ENCODE measurements around the gene MUC6. TPM values are rescaled to one million over a fixed set of nuclear protein-coding genes. Genes with fewer than 3 reads are reported as not detected.

The MUC6 gene
- polyA plus RNA-seq, 10 donors: 0.08 to 0.46 (median 0.34) TPM

GRCh38 chr11:1052133-1053011, 15.9 kb upstream of the MUC6 start:
- DNase-seq: no peak

DNA sequence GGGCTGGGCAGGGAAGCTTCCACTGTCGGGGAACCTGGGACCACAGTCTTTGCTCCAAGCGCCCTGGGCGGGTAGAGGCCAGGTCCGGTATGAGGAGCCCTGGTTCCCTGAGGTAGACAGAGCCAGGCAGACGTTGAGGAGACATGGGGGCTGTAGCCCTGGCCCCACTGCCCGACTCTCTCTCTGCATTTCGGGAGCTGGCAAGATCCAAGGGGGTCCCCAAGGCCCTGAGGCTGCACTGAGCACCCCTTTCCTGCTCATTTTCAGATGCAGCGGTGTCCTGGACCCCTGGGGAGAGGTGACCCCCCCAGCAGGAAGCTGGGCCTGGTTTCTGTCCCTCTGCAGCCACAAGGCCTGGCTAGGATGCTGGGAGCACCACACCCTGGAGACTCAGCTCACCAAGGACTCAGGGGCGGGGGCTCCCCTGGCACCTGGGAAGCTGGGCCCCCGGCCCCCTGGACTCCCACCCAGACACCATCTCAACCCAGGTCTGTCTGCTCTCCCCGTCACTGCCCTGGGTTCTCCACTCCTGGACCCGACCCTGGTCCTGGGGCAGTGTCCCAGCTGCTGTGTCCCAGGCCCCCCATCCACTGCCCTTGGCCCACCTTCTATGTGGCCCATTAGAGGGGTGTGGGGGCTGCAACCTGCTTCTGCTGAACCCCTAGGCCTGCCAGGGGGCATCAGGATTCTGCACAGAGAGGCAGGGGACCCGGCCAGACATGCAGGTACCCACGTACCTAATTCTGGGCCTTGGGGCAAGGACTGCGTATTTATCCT, 15.0 kb upstream of the MUC6 start:
- no peak for DNase-seq

DNA sequence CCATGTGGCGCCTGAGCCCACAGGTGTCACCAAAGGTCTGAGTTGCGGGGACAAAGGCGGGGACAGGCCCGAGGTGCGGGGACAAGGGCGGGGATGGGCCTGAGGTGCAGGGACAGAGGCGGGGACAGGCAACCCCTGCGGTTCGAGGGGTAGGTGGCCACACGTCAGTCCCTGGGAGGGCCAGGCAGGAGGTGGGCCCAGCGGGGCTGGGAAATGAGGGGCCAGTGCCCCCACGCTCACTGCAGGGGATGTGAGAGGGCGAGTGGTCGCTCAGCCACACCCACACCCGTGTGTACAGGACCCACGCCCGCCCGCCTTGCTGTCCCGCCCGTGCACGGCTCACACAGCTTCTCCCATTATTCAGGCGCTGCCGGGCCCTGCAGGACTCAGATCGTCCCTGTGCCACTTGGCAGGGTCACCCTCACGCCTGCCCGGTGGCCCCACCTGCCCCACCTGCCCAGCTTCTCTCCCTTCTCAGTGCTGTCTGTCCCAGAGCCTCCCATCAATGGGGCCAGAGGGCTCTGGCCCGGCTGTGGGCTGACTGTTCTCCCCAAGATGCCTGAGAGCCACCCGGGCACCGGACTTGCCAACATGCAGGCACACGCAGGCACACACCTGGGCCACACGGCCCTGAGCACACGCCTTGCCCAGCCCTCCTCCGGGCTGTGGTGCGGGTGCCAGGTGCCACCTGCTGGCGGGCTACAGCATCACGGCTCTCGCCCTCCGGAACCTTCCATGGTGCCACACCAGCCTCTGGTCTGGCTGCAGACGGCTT, 14.2 kb upstream of the MUC6 start:
- peak; percentile 25 to 70 (median 60) for DNase-seq

DNA sequence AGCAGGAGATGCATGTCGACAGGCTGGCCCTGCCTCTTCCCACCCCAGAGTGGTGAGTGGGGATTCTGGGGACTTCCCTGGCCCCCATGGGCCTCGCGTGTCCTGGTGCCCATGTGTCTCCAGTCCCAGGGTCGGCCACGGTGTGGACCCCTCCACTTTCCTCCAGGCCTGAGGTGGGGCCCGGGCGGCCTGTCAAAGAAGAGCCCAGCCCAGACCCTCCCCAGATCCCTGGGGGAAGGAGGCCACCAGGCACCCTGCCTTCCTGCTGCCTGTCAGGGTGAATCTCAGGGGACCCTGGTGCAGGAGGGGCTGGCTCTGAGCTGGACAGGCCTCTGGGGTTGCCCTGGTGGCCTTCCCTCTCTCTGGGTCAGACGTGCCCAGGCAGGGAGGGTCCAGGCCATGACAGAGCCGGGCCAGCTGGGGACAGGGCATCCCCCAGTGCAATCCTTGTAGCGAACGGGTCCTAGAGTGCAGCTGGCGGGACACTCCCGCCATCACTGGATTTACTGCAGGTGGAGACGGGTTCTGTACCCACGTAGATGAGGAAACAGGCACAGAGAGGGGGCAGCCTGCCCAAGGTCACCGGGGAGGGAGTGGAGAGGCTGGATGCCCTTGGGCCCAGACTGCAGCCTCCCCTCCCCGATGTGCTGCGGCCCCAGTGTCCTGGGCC, 13.5 kb upstream of the MUC6 start:
- DNase-seq: no peak

- peak in 1 of 3 donors; percentile 7 for DNase-seq
Observed at GRCh38 chr11:1049431-1049891, 12.9 kb upstream of the MUC6 start.

DNA sequence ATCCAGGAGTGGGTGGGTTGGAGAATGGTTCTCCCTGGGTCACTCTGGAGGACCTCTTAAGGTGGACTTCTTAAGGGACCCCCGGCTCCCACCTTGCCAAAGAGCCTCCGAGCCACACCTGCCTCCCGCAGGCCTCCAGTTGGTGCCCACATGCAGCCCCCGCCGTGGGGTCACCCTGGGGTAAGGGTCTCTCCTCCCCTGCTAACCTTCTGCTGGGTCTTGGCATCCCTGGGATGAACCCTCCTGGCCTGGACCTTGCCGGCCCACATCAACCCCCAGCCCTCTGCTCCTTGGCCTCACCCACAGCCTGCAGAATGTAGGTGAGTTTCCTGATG, 12.5 kb upstream of the MUC6 start:
- no peak for DNase-seq

GRCh38 chr11:1048375-1049070, 12.0 kb upstream of the MUC6 start:
- DNase-seq: no peak

DNA sequence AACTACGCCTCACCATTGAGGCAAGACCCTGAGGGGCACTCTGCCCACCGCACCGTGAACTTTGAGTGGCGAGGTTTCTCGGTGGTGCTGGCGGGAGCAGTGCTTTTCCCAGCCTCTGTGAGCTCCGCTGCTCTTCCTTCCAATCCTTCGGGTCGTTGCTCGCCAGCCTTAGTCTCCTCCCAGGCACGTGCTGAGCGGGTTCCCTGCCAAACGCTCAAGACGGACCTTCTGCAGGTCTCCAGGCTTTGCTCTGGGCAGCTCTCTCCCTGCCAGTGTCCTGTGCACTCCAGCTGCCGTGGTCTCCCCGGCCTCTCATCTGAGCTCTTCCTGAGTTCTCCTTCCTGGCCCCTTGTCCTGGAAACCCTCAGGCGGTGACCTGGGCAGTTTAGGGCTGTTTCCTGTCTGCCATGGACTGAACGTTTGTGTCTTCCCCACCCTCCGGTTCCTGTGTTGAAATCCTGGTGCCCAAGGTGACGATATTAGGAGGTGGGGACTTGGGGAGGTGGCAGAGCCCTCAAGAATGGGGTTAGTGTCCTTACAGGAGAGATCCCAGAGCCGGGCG, 11.2 kb upstream of the MUC6 start:
- DNase-seq: no peak

GRCh38 chr11:1044160-1044559, 7.6 kb upstream of the MUC6 start:
- no peak for DNase-seq

DNA sequence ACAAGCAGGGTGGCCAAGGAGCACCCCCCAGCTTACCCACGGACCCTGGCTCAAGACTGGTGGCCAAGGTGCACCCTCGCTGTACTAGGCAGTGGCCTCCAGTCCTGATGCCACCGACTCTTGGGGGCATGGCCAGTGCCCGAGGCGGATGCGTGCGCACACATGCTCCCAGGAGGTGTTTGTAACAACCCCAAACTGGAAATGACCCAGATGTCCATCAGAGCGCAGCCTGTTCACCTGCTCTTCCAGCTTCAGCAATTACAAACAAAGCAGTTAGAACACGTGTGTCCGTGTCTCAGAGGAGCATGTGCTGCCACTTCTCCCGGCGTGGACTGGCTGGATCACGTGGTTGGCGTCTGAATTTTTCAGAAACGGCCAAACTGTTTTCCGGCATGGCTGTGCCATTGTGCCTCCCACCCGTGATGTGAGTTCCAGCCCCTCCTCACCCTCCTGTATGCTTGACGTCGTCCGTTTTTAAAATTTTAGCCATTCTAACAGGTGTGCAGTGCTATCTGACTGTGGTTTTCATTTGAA, 7.1 kb upstream of the MUC6 start:
- no peak for DNase-seq

DNA sequence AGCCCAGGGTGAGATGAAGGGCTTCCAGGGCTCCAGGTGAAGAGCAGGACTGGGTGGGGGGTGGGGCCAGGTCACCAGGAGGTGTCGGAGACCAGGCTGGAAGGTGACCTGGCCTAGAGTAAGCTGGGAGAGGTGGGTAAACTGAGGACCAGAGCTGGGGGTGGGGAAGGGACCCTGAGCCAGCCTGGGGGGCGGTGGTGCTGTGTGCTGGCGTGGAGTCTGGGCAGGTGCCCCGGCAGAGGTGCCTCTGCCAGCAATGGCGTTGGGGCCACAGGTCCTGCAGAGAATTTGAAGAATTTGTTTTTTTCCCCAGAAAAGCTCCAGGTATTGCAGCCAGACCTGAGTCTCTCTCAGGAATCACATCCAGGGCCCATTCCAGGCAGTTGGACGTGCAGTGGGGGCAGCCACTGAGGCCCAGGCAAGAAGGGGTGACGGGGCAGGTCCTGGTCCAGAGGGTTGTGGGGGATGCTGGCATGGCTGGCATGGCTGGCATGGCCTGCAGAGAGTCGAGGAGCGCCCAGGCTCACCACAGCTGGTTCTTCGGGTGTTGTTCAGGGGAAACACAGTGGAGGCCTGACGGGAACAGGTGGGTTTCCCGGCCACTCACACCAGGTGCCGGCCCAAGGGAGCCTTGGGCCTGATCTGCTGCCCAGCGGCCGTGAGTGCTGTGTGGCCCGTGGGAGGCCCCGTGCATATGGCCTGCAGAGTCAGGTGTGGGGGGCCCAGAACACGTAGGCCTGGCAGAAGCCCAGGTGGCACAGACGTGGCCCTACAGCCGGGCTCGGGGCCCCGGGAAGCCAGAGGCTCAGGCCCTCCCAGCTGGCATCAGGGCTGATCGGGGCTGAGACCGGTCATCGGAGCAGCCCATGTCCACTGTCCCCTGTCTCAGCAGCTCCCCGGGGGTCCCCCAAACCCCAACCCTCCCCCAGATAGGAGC, 6.4 kb upstream of the MUC6 start:
- no peak for DNase-seq

DNA sequence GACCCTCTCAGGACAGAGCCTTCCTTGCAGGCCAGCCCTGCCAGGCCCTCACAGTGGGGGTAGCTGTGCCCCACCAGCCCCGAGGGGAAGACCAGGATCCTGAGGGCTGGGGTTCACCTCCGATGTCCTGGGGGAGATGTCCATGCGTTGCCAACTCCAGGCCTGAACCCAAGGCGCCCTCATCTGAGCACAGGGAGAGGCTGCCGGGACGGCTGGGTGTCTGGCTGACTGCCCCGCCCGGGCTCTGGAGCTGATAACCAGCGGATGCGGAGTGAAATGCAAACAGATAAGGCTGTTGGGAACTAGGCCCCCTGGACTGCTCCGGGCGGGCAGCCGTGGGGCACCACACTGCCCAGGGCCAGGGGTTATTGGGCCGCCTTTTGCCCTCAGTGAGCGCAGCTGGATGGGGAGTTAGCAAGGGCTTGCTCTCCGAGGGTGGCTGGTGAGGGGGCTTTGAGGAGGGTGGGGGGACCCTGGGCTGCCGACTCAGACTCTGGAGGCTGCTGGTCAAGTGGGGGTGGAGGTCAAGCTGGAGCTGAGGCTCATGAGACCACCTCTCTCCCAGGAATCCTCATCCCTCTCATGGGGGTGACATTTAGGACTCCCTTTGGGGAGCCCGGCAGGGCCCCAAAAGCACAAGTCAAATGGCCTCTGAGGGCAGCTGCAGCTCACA, 5.6 kb upstream of the MUC6 start:
- DNase-seq: no peak

GRCh38 chr11:1041471-1041870, 5.0 kb upstream of the MUC6 start:
- DNase-seq: no peak

DNA sequence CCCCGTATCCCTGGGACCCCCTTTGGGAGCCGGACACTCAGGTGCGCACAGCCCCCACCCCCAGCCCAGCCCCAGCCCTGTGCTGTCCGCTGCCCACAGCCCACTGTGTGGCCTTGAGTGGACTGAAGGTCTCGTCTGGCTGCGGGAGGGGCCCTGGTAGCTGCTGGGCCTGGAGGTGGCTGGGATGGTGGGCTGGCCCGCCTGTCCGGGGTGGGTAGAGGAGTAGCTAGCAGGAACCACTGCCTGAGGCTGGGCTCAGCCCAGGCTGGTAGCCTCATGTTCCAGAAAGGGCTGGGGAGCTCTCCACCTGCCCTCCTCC, 4.6 kb upstream of the MUC6 start:
- DNase-seq: no peak

DNA sequence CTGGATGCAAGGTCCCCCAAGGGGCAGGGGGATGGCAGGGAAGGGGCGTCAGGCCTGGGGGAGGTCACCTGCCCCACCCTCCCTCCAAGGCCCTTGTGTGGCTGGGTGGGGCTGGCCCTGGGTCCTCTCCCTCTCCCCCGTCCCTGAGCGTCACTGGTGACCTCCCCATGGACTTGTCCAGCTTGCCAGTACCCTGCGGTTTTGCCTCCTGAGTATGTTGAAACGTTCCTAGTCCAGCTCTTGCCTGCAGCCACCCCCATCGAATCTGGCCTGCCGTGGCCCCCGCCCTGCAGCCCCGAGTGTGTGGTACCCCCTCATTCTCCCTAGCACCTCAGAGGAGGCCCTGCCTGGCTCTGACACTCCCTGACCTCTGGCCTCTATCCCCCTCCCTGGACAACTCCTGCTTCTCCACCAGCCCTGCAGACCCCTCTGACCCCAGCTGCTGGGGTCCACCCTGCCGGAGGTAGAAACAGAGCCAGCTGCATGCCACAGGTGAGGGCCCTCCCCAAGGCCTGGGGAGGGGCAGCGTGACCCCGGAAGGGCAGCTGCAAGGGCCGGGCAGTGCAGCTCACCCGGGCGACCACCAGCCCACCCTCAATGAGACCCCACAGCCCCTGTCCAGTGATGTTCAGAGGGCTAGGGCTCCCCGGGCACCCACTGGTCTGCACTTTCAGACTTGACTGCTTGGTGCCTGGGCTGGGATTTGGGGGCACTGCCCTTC, 4.1 kb upstream of the MUC6 start:
- no peak for DNase-seq

GRCh38 chr11:1039481-1040427, 3.2 kb upstream of the MUC6 start:
- no peak for DNase-seq

- no peak for DNase-seq
Observed at GRCh38 chr11:1038921-1039320, 2.4 kb upstream of the MUC6 start.
